NCI-H1417 treated with DMSO at 0.1 percent for 48 hours (cell line): ENCODE results near the gene CARMIL1.
A peak's percentile ranks its signal among the peaks of the same experiment; 100 is the strongest.

ENCODE experiments used
- DNase-seq: peaks from one replicate; lab custom pipeline; 2025; lab: John Stamatoyannopoulos, UW

The CARMIL1 gene

GRCh38 chr6:25278914-25279747 lies at the start of gene CARMIL1:
CARMIL1 (plus strand) TSS chr6:25279374; CDS start chr6:25279796, 422 bp downstream.
- peak; percentile 50 for DNase-seq

- no peak for DNase-seq
Observed at GRCh38 chr6:25229671-25230321, 49.4 kb upstream of the CARMIL1 start.

GRCh38 chr6:25232479-25232878 lies 46.7 kb upstream of the CARMIL1 start:
- no peak for DNase-seq

GRCh38 chr6:25233226-25233625 lies 45.9 kb upstream of the CARMIL1 start:
- DNase-seq, result no peak

- DNase-seq, result no peak
Observed at GRCh38 chr6:25237579-25237978, 41.6 kb upstream of the CARMIL1 start.

- DNase-seq, result no peak
Observed at GRCh38 chr6:25239059-25239458, 40.1 kb upstream of the CARMIL1 start.

GRCh38 chr6:25239498-25239897 lies 39.7 kb upstream of the CARMIL1 start:
- DNase-seq, result no peak

- DNase-seq, result no peak
Observed at GRCh38 chr6:25242567-25242966, 36.6 kb upstream of the CARMIL1 start.

GRCh38 chr6:25244865-25245264 lies 34.3 kb upstream of the CARMIL1 start:
- DNase-seq, result no peak

- DNase-seq, result no peak
Observed at GRCh38 chr6:25248123-25248522, 31.1 kb upstream of the CARMIL1 start.

- no peak for DNase-seq
Observed at GRCh38 chr6:25249133-25249532, 30.0 kb upstream of the CARMIL1 start.

- no peak for DNase-seq
Observed at GRCh38 chr6:25250878-25251277, 28.3 kb upstream of the CARMIL1 start.

GRCh38 chr6:25251426-25251825 lies 27.7 kb upstream of the CARMIL1 start:
- no peak for DNase-seq

GRCh38 chr6:25253351-25253750 lies 25.8 kb upstream of the CARMIL1 start:
- DNase-seq, result no peak

- DNase-seq, result no peak
Observed at GRCh38 chr6:25254671-25255070, 24.5 kb upstream of the CARMIL1 start.

- DNase-seq, result no peak
Observed at GRCh38 chr6:25257686-25258348, 21.4 kb upstream of the CARMIL1 start.

GRCh38 chr6:25259756-25260155 lies 19.4 kb upstream of the CARMIL1 start:
- no peak for DNase-seq

- DNase-seq, result no peak
Observed at GRCh38 chr6:25263657-25264056, 15.5 kb upstream of the CARMIL1 start.

- no peak for DNase-seq
Observed at GRCh38 chr6:25266456-25267100, 12.6 kb upstream of the CARMIL1 start.

GRCh38 chr6:25267662-25268061 lies 11.5 kb upstream of the CARMIL1 start:
- no peak for DNase-seq

- no peak for DNase-seq
Observed at GRCh38 chr6:25270559-25270958, 8.6 kb upstream of the CARMIL1 start.

- no peak for DNase-seq
Observed at GRCh38 chr6:25275436-25275835, 3.7 kb upstream of the CARMIL1 start.
